NCI-H1436 treated with DMSO at 0.1 percent for 48 hours (cell line): ENCODE results near the gene PPM1J.
A peak's percentile ranks its signal among the peaks of the same experiment; 100 is the strongest.

ENCODE experiments used
- DNase-seq: peaks from one replicate; lab custom pipeline; 2025; lab: John Stamatoyannopoulos, UW

The PPM1J gene

DNA sequence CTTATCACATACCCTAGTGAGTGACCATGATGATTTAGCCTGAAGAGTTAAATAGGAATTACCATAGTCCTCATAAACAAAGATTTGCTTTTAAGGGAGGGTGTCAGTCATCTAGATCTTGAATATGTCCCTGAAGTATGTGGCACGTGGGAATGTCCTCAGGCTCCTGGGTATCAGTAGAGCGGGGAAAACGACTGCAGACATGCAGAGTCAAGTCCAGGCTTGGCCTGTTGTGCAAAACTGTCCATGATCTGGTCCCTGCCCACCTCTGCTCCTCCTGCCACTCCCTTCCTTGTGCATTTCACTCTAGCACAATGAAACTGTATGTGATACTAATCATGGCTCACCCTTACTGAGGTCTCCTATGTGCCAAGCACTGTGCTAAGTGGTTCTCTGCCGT lies 27.8 kb downstream of the PPM1J start:
- DNase-seq: no peak

DNA sequence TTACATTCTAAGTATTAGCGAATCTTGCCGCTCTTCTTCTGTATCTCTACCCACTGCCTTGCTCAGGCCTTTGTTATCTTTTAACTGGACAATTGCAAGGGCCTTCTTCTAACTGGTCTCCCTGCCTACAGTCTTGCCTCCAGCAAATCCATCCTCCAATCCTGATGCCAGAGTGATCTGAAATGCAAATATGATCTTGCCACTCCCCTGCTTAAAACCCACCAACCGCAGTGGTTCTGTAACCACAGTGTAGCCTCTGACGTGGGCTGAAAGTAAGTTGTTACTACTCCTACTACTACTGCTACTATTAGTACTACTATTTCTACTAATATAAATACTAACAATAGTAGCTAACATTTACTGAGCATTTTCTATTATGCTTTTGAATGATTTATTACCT lies 28.3 kb downstream of the PPM1J start:
- no peak for DNase-seq

DNA sequence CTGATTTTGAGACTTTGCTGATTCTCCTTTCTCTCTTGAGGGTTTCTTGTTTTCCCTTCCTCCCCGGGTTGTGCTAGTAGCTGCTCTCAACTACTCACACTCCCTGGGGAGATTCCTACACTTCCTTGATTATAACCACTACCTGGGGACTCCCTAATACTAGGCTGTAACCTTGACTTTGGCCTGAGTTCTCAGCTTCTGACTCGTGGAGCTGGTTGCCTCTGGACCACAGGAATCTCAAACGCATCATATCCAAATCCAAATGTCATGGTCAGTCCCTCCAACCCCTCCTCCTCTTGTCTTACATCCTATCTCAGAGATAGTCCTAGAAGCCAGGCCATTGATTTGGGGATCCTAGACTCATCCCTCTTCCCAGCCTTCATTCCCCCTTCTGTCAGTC lies 28.7 kb downstream of the PPM1J start:
- no peak for DNase-seq

DNA sequence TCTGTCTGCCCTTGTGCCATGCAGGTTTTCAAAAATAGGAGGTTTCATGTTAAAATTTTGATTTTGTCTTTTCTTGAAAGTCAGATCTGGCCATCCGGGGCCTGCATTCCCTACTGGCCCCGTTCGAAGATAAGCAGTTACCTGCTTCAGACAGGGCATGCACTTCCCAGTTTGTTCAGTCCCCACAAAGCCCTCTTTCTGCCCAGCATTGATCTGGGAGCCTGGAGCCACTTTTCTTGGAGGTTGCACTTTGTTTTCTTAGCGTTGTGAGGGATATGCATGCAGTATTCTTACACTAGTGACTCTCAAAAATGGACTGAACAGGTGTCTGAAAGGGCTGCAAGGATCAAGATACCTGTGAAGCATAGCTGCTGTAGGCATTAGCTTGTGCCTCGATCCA lies 29.2 kb downstream of the PPM1J start:
- DNase-seq: no peak

DNA sequence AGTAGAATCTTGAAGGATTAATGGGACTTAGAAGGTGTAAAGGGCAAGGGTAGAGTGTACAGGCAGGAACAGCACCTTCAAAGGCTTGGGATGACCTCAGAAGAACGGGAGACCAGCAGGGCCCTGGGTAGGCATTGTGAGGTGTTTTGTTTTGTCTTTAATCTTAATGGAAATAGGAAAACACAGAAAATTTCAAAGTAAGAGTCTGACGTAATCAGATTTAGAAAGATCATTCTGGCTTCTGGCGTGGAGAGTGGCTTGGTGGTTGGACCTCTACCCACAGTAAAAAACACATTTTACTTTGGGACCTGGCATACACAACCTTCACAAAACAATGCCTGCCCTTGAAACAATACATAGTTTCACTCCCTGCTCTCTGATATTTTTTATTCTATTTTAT lies 36.5 kb downstream of the PPM1J start:
- no peak for DNase-seq

DNA sequence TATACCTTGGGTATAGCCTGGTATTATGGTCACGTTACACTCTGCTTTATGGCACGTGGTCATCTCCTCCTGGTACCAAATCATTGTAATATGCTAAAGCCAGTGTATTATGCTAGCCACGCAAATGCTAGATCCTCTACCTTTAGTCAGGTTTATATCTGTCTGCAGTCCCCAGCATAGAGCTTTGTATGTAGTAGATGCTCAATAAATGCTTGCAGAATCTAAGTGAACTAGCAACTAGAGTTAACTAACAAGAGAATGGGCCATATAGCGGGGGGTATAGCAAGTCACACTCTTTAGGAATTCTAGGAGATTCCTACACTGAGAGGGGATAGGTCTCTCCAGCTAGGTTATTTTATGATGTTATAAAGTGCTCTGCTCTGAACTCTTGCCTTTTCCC lies 37.6 kb downstream of the PPM1J start:
- no peak for DNase-seq

DNA sequence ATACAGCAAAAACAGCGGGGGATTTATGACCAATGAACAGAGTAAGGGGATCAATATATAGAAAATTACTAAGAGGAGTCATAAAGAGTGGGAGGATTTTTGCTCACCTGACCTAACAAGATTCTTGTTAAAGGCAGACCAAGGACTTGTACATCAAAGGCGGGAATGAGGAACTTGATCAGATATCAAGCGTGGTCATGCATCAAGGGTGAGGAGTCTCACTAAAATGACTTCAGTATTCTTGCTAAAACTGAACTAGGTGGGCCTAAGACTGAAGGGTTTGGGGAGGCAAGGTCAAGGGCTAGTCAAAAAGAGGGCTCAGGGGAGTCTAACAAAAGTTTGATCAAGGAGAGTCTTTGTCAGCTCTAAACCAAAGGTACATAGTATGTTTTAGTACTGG lies 38.6 kb downstream of the PPM1J start:
- no peak for DNase-seq

DNA sequence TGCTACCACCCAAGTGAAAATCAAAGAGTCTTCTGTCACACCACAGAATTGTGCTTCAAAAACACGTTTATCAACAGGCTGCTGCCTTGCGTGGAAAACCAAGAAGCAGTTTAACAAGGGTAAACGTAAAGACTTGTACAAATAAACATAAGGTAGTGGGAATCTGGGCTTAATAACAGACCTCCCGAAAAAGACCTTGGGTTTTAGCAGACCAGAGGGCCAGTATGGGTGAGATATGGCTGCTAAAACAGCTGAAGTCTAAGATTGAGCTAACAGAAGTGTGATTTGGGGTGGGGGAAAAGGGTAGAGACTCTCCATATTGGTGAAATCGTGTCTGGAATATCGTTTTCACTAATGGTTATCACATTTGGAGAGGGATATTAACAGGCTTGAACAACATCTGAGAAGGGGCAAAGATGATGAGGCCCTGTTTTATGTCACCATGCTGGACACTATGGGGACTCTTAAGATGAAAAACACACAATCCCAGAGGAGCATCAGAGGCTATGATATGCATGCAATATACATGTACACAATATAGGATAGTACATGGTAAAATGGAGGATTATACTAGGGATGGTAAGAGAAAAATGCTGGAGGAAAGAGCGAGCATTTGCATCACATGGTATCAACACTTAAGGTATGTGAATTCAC lies 39.3 kb downstream of the PPM1J start:
- DNase-seq: no peak

DNA sequence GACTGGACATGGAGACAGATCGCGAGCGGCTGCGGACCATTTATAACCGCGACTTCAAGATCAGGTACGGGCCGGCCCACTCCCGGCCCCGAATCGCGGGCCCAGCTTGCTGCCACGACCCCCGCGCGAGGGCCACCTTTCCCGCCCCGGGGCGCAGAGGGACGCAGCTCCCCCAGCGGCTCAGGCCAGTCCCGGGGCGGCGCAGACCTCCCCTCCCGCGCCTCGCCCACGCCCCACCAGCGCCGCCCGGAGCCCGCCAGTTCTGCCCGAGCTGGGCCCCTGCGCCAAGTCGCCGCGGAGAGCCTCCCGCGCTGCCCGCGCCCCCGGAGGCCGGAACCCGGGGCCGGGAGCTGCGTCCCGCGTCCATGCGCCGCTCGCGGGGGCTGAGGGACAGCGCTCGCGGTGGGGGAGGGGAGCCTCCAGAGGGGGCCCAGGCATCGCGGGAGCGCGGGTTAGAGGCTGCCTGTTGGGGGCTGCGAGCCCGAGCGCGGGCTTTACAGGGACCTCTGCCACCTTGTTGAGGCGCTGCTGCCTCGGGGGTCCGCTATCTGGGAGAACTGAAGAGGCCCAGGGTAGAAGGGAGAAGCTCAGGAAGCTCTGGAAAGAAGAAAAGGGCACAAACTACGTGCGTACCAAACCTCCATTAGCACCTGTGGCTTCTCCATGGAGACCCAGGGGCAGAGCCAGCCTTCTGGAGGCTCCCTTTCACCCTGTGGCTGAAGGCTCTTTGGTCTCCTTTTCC lies 40.0 kb downstream of the PPM1J start:
- no peak for DNase-seq

DNA sequence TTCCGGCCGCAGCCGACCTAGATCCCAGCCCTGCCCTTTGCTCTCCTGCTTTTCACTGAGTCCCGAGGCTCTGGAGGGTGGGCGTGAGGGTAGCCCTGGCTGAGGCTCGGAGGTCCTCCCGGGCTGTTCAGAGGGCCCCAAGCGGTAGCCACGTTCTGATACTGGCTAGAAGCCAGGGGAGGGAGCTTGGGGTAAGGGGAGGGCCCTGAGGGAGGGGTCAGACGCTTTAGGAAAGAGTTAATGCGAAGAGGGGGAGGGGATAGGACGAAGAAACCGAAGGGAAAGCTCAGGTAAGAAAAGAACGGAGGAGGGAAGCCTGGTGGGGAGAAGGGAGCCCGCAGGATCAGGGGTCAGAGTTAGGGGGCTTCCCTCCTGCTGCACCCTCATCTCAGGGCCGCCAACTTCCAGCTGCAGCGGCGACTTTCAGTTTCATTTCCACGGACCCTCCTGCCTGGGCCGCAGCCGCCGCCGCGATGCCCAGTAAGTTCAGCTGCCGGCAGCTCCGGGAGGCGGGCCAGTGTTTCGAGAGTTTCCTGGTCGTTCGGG lies 40.6 kb downstream of the PPM1J start, which contains the start of gene MOV10:
TSS of gene MOV10 (plus strand) at position 220 of the 546 bp plus-strand sequence. CDS start at position 474, 254 bp downstream.
- DNase-seq: peak; percentile 14

DNA sequence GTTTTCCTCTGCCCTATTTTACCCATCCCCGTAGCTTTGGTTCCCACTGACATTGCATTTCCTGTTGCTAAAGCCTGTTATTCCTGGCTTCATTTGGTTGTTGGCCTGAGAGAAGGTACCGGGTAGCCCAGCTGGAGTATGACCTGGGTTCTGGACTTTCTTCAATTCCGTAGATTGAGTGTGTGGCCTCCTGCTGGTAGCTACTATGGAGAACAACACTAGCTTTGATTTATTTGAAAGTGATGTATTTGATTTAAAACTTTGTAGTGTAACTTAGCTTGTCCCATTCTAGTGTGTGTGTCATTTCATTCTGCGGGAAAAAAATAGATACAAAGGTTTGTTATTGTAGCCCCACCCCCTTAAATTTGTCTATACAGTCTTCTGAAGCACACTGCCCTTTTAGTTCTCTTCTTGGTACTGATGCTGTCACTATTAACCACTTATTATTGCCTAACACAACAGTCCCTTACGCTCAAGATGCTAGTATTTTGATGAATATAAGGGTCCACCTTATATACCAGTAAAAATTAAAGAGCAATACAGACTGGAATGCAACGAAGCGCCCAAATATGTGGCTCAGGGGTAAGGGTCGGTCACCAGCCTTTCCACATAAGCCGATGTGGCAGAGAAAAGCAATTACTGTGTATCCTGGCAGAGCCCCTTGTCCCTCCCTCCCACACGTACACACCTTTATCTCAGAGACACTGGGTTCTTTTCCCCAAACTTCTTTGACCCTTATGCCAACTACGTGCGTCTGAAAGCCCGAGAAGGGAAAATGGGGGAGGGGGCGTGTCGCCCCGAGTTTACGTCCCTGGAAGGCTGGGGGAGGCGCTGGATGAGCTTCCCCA lies 41.3 kb downstream of the PPM1J start:
- no peak for DNase-seq

DNA sequence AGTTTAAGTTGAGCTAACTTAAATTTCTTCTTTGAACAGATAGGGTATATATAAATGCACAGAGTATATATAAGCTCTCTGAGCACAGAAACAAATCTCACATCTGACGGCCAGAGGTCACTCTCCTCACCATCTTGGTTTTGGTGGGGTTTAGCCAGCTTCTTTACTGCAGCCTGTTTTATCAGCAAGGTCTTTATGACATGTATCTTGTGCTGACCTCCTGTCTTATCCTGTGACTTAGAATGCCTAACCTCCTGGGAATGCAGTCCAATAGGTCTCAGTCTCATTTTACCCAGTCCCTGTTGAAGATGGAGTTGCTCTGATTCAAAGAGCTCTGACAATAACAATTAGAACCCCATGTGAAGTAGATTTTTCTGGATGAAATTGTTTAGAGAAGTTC lies 42.3 kb downstream of the PPM1J start:
- no peak for DNase-seq

DNA sequence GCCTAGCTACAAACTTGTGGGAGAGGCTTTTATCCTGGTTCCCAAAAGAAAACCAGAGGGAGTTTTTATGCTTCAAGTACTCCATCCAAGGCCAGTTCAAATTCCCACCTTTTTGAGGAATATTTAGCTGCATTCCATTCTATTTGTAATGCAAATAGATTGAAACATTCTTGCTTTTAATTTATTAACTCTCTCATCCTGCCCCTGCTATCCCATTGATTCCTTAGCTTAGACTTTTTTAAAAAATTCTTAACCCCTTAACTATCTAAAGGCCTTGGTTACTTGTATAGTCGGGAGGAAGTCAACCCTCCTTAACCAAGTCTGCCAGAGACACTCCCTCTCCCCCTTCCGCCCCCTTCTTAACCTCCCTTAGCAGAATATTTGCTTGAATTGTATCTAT lies 43.1 kb downstream of the PPM1J start:
- DNase-seq: no peak

DNA sequence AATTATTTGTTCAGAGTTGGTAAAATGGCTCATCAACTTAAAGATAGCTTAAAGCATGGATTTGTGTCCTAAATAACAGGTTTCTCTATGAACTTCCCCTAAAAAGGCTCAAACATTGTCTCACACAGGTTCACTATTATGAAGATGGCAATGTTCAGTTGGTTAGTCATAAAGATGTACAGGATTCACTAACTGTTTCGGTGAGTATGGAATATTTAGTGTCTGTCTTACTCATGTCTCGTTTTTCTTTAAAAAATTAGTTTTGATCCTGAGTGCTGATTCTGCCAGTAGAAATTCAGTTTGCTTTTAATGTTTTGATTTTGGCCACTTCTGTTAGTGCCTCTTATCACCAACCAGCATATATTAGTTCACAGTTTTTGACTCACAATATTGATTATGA lies 48.2 kb downstream of the PPM1J start:
- DNase-seq: no peak

DNA sequence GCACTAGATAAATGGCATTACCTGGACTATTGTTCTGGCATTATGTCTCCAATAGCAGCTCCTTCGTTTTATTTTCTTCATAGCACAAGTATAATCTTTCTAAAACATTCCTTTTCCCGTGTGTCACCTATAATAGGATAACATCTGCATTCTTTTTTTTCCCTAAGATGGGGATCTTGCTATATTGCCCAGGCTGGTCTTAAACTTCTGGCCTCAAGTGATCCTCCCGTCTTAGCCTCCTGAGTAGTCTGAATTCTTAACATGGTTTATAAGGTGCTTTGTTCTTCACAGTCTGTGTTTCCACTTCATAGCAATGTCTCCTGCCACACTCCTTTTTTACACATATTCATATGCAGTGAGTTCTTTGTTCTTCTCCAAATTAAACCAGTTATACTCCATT lies 49.3 kb downstream of the PPM1J start:
- DNase-seq: no peak
